DMS79 (cell line): ENCODE measurements around the gene MYOM1.

Experiments used
- DNase-seq: peaks from one replicate; lab custom pipeline; 2025; lab: John Stamatoyannopoulos, UW

Gene MYOM1

GRCh38 chr18:3150274-3150673 lies 69.5 kb downstream of the MYOM1 start:
- DNase-seq, result no peak

- no peak for DNase-seq
Measured at GRCh38 chr18:3148930-3149535, 70.7 kb downstream of the MYOM1 start.

GRCh38 chr18:3147935-3148554 lies 71.7 kb downstream of the MYOM1 start:
- no peak for DNase-seq

GRCh38 chr18:3140986-3141639 lies 78.7 kb downstream of the MYOM1 start:
- DNase-seq, result no peak

GRCh38 chr18:3140342-3140741 lies 79.4 kb downstream of the MYOM1 start:
- DNase-seq, result no peak

GRCh38 chr18:3139406-3139805 lies 80.4 kb downstream of the MYOM1 start:
- DNase-seq, result no peak

GRCh38 chr18:3138274-3138975 lies 81.3 kb downstream of the MYOM1 start:
- no peak for DNase-seq

- no peak for DNase-seq
Measured at GRCh38 chr18:3135536-3135935, 84.2 kb downstream of the MYOM1 start.

GRCh38 chr18:3132700-3133099 lies 87.1 kb downstream of the MYOM1 start:
- no peak for DNase-seq

GRCh38 chr18:3130344-3130743 lies 89.4 kb downstream of the MYOM1 start:
- no peak for DNase-seq

- no peak for DNase-seq
Measured at GRCh38 chr18:3129053-3129864, 90.5 kb downstream of the MYOM1 start.

- no peak for DNase-seq
Measured at GRCh38 chr18:3126457-3127097, 93.2 kb downstream of the MYOM1 start.

GRCh38 chr18:3124822-3125221 lies 94.9 kb downstream of the MYOM1 start:
- no peak for DNase-seq

- no peak for DNase-seq
Measured at GRCh38 chr18:3122851-3123250, 96.9 kb downstream of the MYOM1 start.

GRCh38 chr18:3121259-3121658 lies 98.5 kb downstream of the MYOM1 start:
- DNase-seq, result no peak

GRCh38 chr18:3120356-3120755 lies 99.4 kb downstream of the MYOM1 start:
- no peak for DNase-seq

GRCh38 chr18:3119401-3120341 lies 100.1 kb downstream of the MYOM1 start:
- no peak for DNase-seq

GRCh38 chr18:3118195-3119010 lies 101.4 kb downstream of the MYOM1 start:
- DNase-seq, result peak; percentile 68

GRCh38 chr18:3117493-3118192 lies 102.1 kb downstream of the MYOM1 start:
- peak; percentile 92 for DNase-seq
